ENCODE data around the gene SNRK.

Gene SNRK

GRCh38 chr3:43247561-43248184 is 38.7 kb upstream of the SNRK start:
- TF ChIP-seq CTCF (IDR thresholded peaks at IDR 0.05; ENCODE audit: insufficient read depth, low read depth, low read length, missing control alignments): no peak
- no peak for DNase-seq (ENCODE audit: low read depth)
- no peak overlapping the region for H3K4me3 ChIP-seq (ENCODE audit: low read length)

GRCh38 chr3:43248185-43248583 is 38.2 kb upstream of the SNRK start:
- no peak for DNase-seq (ENCODE audit: low read depth)
- no peak for TF ChIP-seq CTCF (IDR thresholded peaks at IDR 0.05; ENCODE audit: insufficient read depth, low read depth, low read length, missing control alignments)
- no peak overlapping the region for H3K4me3 ChIP-seq (ENCODE audit: low read length)

DNA sequence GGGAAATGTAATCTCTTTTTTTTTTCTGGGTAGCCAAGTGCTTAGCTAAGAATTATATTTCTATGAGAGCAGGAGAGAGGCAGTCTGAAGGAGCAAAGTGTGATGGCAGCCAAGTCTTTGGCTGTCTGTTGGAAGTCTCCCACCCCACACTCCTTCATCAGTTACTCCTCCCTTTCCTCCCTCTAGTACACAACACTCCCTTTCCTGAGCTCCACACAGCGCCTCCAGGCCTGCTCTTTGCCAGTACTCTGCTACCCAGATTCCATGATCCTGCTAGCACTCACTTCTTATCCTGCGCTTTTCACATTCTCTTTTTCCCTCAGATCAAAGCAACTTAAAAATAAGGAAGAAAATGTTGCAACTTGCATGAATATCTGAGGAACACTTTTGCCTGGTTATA is 37.4 kb upstream of the SNRK start:
- no peak for TF ChIP-seq CTCF (IDR thresholded peaks at IDR 0.05; ENCODE audit: insufficient read depth, low read depth, low read length, missing control alignments)

DNA sequence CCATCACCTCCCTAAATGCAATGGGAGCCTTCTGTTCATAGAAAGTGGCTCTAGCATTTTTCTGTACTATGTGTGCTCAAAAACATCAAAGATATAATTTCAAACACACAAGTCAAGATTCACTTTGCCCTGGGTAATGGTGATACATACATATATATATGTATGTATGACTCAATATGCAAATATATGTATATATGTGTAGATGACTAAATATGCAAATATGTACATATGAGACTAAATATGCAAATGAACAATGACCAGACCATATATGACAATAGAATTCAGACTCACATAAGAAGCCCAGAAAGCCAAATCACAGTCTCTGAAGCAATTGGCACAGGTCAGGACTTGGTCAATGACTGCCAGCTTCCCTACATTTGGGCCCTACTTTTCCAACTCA is 36.9 kb upstream of the SNRK start:
- DNase-seq (ENCODE audit: low read depth): no peak
- H3K4me3 ChIP-seq (ENCODE audit: low read length): no peak overlapping the region
- TF ChIP-seq CTCF (IDR thresholded peaks at IDR 0.05; ENCODE audit: insufficient read depth, low read depth, low read length, missing control alignments): no peak

More for the DNA sequence above, 37.4 kb upstream of the SNRK start:
- DNase-seq (ENCODE audit: low read depth): no peak
- no peak overlapping the region for H3K4me3 ChIP-seq (ENCODE audit: low read length)

DNA sequence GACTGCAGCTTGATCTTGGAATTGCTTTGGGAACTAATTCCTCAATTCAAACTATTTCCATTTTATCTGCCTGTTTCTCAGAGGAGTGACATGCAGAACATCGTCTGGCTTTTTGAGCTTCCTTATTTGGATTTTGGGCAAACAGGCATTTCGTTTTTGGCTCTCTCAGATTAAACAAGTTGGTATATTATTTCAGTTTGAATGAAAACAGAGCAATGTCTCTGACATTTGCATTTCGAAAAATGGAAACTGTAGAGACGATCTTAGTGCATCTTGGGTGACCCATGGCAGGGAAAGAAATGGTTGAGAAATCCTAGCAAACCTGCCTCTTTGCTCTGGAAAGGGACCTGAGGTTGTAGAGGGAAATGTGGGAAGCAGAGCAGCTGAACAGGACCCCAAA is 33.0 kb upstream of the SNRK start:
- DNase-seq (ENCODE audit: low read depth): no peak
- H3K4me3 ChIP-seq (ENCODE audit: low read length): no peak overlapping the region
- TF ChIP-seq CTCF (IDR thresholded peaks at IDR 0.05; ENCODE audit: insufficient read depth, low read depth, low read length, missing control alignments): no peak

DNA sequence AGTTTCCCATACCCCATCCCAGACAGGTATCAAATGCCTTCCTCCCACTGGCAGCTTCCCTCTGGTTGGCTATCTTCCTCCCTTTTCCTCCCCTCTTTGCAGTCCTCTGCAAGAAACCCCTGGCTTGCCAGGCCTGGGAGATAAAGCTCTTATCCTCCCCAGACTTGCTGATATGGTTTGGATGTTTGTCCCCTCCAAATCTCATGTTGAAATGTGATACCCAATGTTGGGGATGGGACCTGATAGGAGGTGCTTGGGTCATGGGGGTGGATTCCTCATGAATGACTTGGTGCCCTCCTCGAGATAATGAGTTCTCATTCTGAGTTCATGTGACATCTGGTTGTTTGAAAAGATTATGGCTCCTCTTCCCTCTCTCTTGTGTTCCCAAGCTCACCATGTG is 32.2 kb upstream of the SNRK start:
- DNase-seq (ENCODE audit: low read depth): no peak
- TF ChIP-seq CTCF (IDR thresholded peaks at IDR 0.05; ENCODE audit: insufficient read depth, low read depth, low read length, missing control alignments): no peak
- no peak overlapping the region for H3K4me3 ChIP-seq (ENCODE audit: low read length)

GRCh38 chr3:43255662-43256061 is 30.7 kb upstream of the SNRK start:
- DNase-seq (ENCODE audit: low read depth): no peak
- no peak overlapping the region for H3K4me3 ChIP-seq (ENCODE audit: low read length)
- TF ChIP-seq CTCF (IDR thresholded peaks at IDR 0.05; ENCODE audit: insufficient read depth, low read depth, low read length, missing control alignments): no peak
